Aorta (tissue), 5 donors: Measurements from ENCODE around the gene ZNF302. TPM values are rescaled to one million over a fixed set of nuclear protein-coding genes. Genes with fewer than 3 reads are reported as not detected.
"Not testable (repeated sequence)": the region's sequence is repeated elsewhere in the genome, so short reads cannot be mapped to it uniquely, and the experiment has no call there.

ENCODE experiments used
- ATAC-seq: fragments of 200-7000 bp; cut with Tn5 transposase; one replicate; pipeline ENCODE4 v1.9.1; 2022; ENCODE audit warnings: moderate library complexity; ENCODE audit not compliant: low FRiP score
- DNase-seq, 2 donors: peaks; one replicate each; pipeline ENCODE4 v3.0.0-alpha.2; 2020
- H3K27ac ChIP-seq, 2 donors: one replicate each; pipeline ENCODE4 v1.5.1; 2013; ENCODE audit warnings: low read length in 2 of 2, mild to moderate bottlenecking in 2 of 2, moderate library complexity in 2 of 2, control low read depth in 1 of 2, inconsistent platforms in 1 of 2, low read depth in 1 of 2
- H3K27me3 ChIP-seq, 2 donors: one replicate each; pipeline ENCODE4 v1.6.1; 2013; ENCODE audit warnings: control low read depth in 1 of 2, low read length in 1 of 2, mild to moderate bottlenecking in 1 of 2, moderate library complexity in 1 of 2; ENCODE audit not compliant: insufficient read depth in 2 of 2, control insufficient read depth in 1 of 2
- H3K36me3 ChIP-seq, 2 donors: one replicate each; pipeline ENCODE4 v1.6.1; 2013; ENCODE audit warnings: control low read depth in 1 of 2, low read length in 1 of 2, mild to moderate bottlenecking in 1 of 2; ENCODE audit not compliant: insufficient read depth in 2 of 2, control insufficient read depth in 1 of 2
- H3K4me1 ChIP-seq, 2 donors: one replicate each; pipeline ENCODE4 v1.6.1; 2013; ENCODE audit warnings: low read length in 2 of 2, control low read depth in 1 of 2, mild to moderate bottlenecking in 1 of 2, moderate library complexity in 1 of 2; ENCODE audit not compliant: insufficient read depth in 2 of 2, control insufficient read depth in 1 of 2
- H3K4me3 ChIP-seq, 2 donors: one replicate each; pipeline ENCODE4 v1.5.1; 2013; ENCODE audit warnings: low read length in 2 of 2, control low read depth in 1 of 2, mild to moderate bottlenecking in 1 of 2
- H3K9me3 ChIP-seq: one replicate; pipeline ENCODE4 v1.6.1; 2013; ENCODE audit warnings: mild to moderate bottlenecking, low read length; ENCODE audit not compliant: control insufficient read depth
- WGBS, 2 donors: extraction: QIAGEN DNeasy Blood & Tissue Kit; methylation state at CpG; one replicate each; pipeline ENCODE4 v1.1.7; 2013; 5-methylcytosine and 5-hydroxymethylcytosine counted together
- intact Hi-C, 2 donors: fragments of 100-400 bp; cut with DNase I; formaldehyde crosslinking; loops; one replicate each; pipeline versions ENCODE4 v1.14.2 to v1.15.0; 2022
- polyA plus RNA-seq, 2 donors: library from polyadenylated mRNA; stranded (reverse); fragments of 200-250 nt; gene quantifications; one replicate each; pipeline ENCODE4 v1.2.3, GENCODE V29; 2013
- total RNA-seq, 2 donors: library from RNA; stranded (reverse); fragmentation: NEBNext Ultra II Directional; extraction: Animal tissue kit (Norgen Biotek cat#: 25700); gene quantifications; one replicate each; pipeline ENCODE4 v1.2.1, GENCODE V29; 2021
- donor health status: healthy with polysubstance abuse.
- donor health status: Bipolar disorder and iron deficiency.
- donor health status: DM: no; HTN: no; CAD: no.
- donor health status: DM: no; HTN: no; CAD: no.
- donor health status: DM: yes; HTN: yes; CAD: no.

ZNF302 gene
- total and polyA plus RNA-seq, 4 donors = 20.0 to 37.3 (median 22.2) TPM

- H3K4me1 ChIP-seq = peaks cover 0 to 3% of the 10 kb centered on the region in 2 donors
- DNase-seq (no peak), ATAC-seq (peak; percentile 87)
- peaks cover 0 to 5% of the 10 kb centered on the region in 2 donors for H3K36me3 ChIP-seq
- H3K4me3 ChIP-seq = peak within 1 kb of the TSS; percentile 24 to 76
- H3K9me3 ChIP-seq = peaks cover 6% of the 10 kb centered on the region
- H3K27ac ChIP-seq = peak within 1 kb of the TSS; percentile 78 to 93
- 5 to 6% methylated on average over 26 of the region's 26 CpGs for WGBS, 2 donors
- no peaks in the 10 kb centered on the region for H3K27me3 ChIP-seq
- intact Hi-C loops = loop anchor here (2.0 to 5.0 kb wide), 3 partner anchors 55 to 95 kb away; partner anchors contain the start of genes ZNF181 (in 1 of the 2) and ZNF599 (in 1 of the 2)
Observed at GRCh38 chr19:34676697-34677385, 637 bp upstream of the ZNF302 start, which contains the start of gene SCGB2B2. Gene SCGB2B2, minus strand, starts transcription at chr19:34677159. Its CDS starts 82,596 bp downstream, at chr19:34594563.

GRCh38 chr19:34678085-34678412, 571 bp downstream of the ZNF302 start:
- DNase-seq (no peak), ATAC-seq (no peak)
- Histone ChIP-seq H3K36me3 (peaks cover 0 to 5% of the 10 kb centered on the region in 2 donors), H3K4me1 (peaks cover 0 to 3% of the 10 kb centered on the region in 2 donors), H3K27me3 (no peaks in the 10 kb centered on the region), H3K4me3 (peak overlapping the region; percentile 24 to 76), H3K27ac (peak overlapping the region; percentile 78 to 93), H3K9me3 (peaks cover 7% of the 10 kb centered on the region)
- intact Hi-C loops = loop anchor here in 1 of 2 donors (5.0 kb wide), 2 partner anchors 54 to 94 kb away; partner anchors contain the start of genes ZNF181 and ZNF599
- WGBS, 2 donors = 2 to 3% methylated on average over 20 of the region's 20 CpGs

- Histone ChIP-seq H3K27me3 (no peaks in the 10 kb centered on the region), H3K9me3 (peaks cover 7% of the 10 kb centered on the region), H3K4me3 (peak overlapping the region in 1 of 2 donors; percentile 76), H3K36me3 (peaks cover 0 to 5% of the 10 kb centered on the region in 2 donors), H3K4me1 (peaks cover 0 to 3% of the 10 kb centered on the region in 2 donors), H3K27ac (no peak overlapping the region)
- intact Hi-C loops = loop anchor here in 1 of 2 donors (5.0 kb wide), 2 partner anchors 54 to 94 kb away; partner anchors contain the start of genes ZNF181 and ZNF599
- DNase-seq (no peak), ATAC-seq (no peak)
- WGBS, 2 donors = 43 to 45% methylated on average over 10 of the region's 10 CpGs
Observed at GRCh38 chr19:34678421-34678820, 943 bp downstream of the ZNF302 start.

- DNase-seq (no peak), ATAC-seq (no peak)
- peaks cover 0 to 8% of the 10 kb centered on the region in 2 donors for H3K36me3 ChIP-seq
- H3K4me1 ChIP-seq = peaks cover 0 to 3% of the 10 kb centered on the region in 2 donors
- H3K9me3 ChIP-seq = peaks cover 11% of the 10 kb centered on the region
- no peak overlapping the region for H3K4me3 ChIP-seq
- 97% methylated on average over 9 of the region's 9 CpGs for WGBS, 2 donors
- no peak overlapping the region for H3K27ac ChIP-seq
- no peaks in the 10 kb centered on the region for H3K27me3 ChIP-seq
- intact Hi-C loops = no loop called here
Observed at GRCh38 chr19:34681478-34681877, 4.0 kb downstream of the ZNF302 start.

- ATAC-seq, H3K4me1 ChIP-seq, intact Hi-C loops, H3K4me3 ChIP-seq, H3K27ac ChIP-seq, H3K27me3 ChIP-seq, DNase-seq, H3K36me3 ChIP-seq: not testable (repeated sequence)
- peaks cover 20% of the 10 kb centered on the region for H3K9me3 ChIP-seq
- WGBS, 2 donors = 76 to 86% methylated on average over 5 of the region's 5 CpGs
Observed at GRCh38 chr19:34685266-34685665, 7.8 kb downstream of the ZNF302 start.

GRCh38 chr19:34686455-34686854, 9.0 kb downstream of the ZNF302 start:
- H3K9me3 ChIP-seq = peaks cover 22% of the 10 kb centered on the region
- 91 to 92% methylated on average over 5 of the region's 5 CpGs for WGBS, 2 donors

GRCh38 chr19:34687348-34687747, 9.9 kb downstream of the ZNF302 start:
- 89 to 91% methylated on average over 2 of the region's 2 CpGs for WGBS, 2 donors
- Histone ChIP-seq H3K4me3 (no peak overlapping the region), H3K9me3 (peaks cover 18% of the 10 kb centered on the region), H3K27me3 (peaks cover 0 to 1% of the 10 kb centered on the region in 2 donors), H3K4me1 (no peaks in the 10 kb centered on the region), H3K36me3 (peaks cover 0 to 3% of the 10 kb centered on the region in 2 donors), H3K27ac (no peak overlapping the region)
- no peak for DNase-seq
- intact Hi-C loops = no loop called here
- no peak for ATAC-seq

More at GRCh38 chr19:34686455-34686854, 9.0 kb downstream of the ZNF302 start:
- Histone ChIP-seq H3K27ac (no peak overlapping the region), H3K36me3 (peaks cover 0 to 4% of the 10 kb centered on the region in 2 donors), H3K4me3 (no peak overlapping the region), H3K4me1 (no peaks in the 10 kb centered on the region), H3K27me3 (peaks cover 0 to 1% of the 10 kb centered on the region in 2 donors)
- DNase-seq = no peak
- no peak for ATAC-seq
- intact Hi-C loops = no loop called here

- H3K4me1 ChIP-seq = no peaks in the 10 kb centered on the region
- no peak overlapping the region for H3K27ac ChIP-seq
- intact Hi-C loops = no loop called here
- ATAC-seq (no peak), DNase-seq (no peak)
- H3K9me3 ChIP-seq = peaks cover 18% of the 10 kb centered on the region
- peaks cover 0 to 3% of the 10 kb centered on the region in 2 donors for H3K36me3 ChIP-seq
- peaks cover 0 to 1% of the 10 kb centered on the region in 2 donors for H3K27me3 ChIP-seq
- 38 to 77% methylated on average over 1 of the region's 1 CpG for WGBS, 2 donors
- H3K4me3 ChIP-seq = no peak overlapping the region
Observed at GRCh38 chr19:34688592-34688991, 11.1 kb downstream of the ZNF302 start.

GRCh38 chr19:34690372-34690771, 12.9 kb downstream of the ZNF302 start:
- intact Hi-C loops = no loop called here
- DNase-seq = no peak
- no peak overlapping the region for H3K4me3 ChIP-seq
- no peak for ATAC-seq
- no peaks in the 10 kb centered on the region for H3K4me1 ChIP-seq
- peaks cover 17% of the 10 kb centered on the region for H3K9me3 ChIP-seq
- 85% methylated on average over 3 of the region's 3 CpGs for WGBS, 2 donors
- H3K27me3 ChIP-seq = peaks cover 0 to 1% of the 10 kb centered on the region in 2 donors
- H3K27ac ChIP-seq = no peak overlapping the region
- H3K36me3 ChIP-seq = no peaks in the 10 kb centered on the region
